Measurements from ENCODE around the gene XRCC4. TPM values are rescaled to one million over a fixed set of nuclear protein-coding genes. Genes with fewer than 3 reads are reported as not detected.

XRCC4 gene
- total and polyA plus RNA-seq, 12 donors = 2.4 to 15.8 (median 6.3) TPM

DNA sequence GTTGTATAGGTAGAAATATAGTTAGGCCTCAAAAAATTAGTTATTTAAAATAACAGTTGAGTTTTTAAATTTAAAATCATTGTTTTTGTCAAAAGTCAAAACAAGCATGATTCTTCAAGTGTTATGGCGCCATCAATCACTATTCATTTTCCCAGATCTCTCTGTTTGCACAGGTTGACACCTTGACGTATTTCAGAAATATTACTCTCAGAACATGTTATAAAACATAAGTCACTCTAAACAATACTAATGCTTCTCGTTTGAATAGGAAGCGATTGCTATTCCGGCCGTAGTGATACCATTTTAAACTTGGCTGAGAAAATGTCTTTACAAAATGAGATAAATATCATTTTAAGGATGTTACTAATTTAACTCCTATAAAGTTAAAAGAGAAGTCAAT is 268.1 kb downstream of the XRCC4 start:
- DNase-seq = no peak
- Histone ChIP-seq H3K4me3 (no peak overlapping the region), H3K27me3 (no peaks in the 10 kb centered on the region), H3K9me3 (replicated peaks in 1 of 3) (peaks cover 0 to 5% (median 0%) of the 10 kb centered on the region in 3 donors), H3K4me1 (replicated peaks in 1 of 2) (peaks cover 0 to 13% of the 10 kb centered on the region in 2 donors), H3K36me3 (replicated peaks in 1 of 2) (no peaks in the 10 kb centered on the region), H3K27ac (no peak overlapping the region)
- TF ChIP-seq, protein P1, sequence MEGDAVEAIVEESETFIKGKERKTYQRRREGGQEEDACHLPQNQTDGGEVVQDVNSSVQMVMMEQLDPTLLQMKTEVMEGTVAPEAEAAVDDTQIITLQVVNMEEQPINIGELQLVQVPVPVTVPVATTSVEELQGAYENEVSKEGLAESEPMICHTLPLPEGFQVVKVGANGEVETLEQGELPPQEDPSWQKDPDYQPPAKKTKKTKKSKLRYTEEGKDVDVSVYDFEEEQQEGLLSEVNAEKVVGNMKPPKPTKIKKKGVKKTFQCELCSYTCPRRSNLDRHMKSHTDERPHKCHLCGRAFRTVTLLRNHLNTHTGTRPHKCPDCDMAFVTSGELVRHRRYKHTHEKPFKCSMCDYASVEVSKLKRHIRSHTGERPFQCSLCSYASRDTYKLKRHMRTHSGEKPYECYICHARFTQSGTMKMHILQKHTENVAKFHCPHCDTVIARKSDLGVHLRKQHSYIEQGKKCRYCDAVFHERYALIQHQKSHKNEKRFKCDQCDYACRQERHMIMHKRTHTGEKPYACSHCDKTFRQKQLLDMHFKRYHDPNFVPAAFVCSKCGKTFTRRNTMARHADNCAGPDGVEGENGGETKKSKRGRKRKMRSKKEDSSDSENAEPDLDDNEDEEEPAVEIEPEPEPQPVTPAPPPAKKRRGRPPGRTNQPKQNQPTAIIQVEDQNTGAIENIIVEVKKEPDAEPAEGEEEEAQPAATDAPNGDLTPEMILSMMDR (IDR thresholded peaks at IDR 0.05) = no peak
- no peak for TF ChIP-seq POLR2A (IDR thresholded peaks at IDR 0.05)
- intact Hi-C loops (cut with DNase I) = no loop called here
- 92 to 98% (median 95%) methylated on average over 6 of the region's 6 CpGs for WGBS, 4 donors

DNA sequence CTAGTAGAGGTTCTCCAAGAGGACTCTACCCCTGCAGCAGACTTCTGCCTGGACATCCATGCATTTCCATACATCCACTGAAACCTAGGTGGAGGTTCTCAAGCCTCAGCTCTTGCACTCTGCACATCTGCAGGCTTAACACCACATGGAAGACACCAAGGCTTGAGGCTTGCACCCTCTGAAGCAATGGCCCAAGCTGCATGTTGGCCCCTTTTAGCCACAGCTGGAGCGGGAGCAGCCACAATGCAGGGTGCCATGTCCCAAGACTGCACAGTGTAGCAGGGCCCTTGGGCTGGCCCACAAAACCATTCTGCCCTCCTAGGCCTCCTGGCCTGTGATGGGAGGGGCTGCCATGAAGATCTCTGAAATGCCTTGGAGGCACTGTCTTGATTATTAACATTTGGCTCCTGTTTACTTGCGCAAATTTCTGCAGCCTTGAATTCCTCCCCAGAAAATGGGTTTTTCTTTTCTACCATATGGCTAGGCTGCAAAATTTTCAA is 271.0 kb downstream of the XRCC4 start:
- peaks cover 0 to 10% (median 0%) of the 10 kb centered on the region in 3 donors for H3K9me3 ChIP-seq (replicated peaks in 1 of 3)
- H3K4me3 ChIP-seq = no peak overlapping the region
- H3K36me3 ChIP-seq (replicated peaks in 1 of 2) = no peaks in the 10 kb centered on the region
- TF ChIP-seq POLR2A (IDR thresholded peaks at IDR 0.05) = no peak
- TF ChIP-seq, protein P1 (IDR thresholded peaks at IDR 0.05) = no peak
- no peak overlapping the region for H3K27ac ChIP-seq
- WGBS, 4 donors = 98 to 100% (median 99%) methylated on average over 1 to 2 of the region's 2 CpGs
- peaks cover 0 to 4% of the 10 kb centered on the region in 2 donors for H3K4me1 ChIP-seq (replicated peaks in 1 of 2)
- H3K27me3 ChIP-seq = no peaks in the 10 kb centered on the region
- intact Hi-C loops (cut with DNase I) = no loop called here
- no peak for DNase-seq

DNA sequence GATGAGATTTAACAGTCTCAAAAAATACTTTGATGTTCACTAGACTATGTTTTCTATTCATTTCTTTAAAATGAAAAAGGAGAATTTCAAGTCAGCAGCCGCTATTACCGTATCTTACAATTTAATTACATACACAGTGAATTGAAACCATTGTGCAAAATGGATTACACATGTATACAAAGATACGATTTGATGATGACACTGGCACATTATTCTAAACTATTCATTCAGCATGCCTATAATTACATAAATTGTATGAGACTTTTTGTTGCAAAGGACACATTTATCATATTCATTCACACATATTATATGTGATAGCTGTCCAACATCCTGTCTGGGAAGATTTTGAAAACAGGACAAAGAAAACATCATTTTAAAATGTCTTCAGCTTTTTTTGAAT is 275.9 kb downstream of the XRCC4 start:
- TF ChIP-seq, protein P1 (IDR thresholded peaks at IDR 0.05) = no peak
- TF ChIP-seq POLR2A (IDR thresholded peaks at IDR 0.05) = no peak
- Histone ChIP-seq H3K4me3 (no peak overlapping the region), H3K4me1 (replicated peaks in 1 of 2) (no peaks in the 10 kb centered on the region), H3K36me3 (replicated peaks in 1 of 2) (no peaks in the 10 kb centered on the region), H3K27ac (no peak overlapping the region), H3K9me3 (replicated peaks in 1 of 3) (peaks cover 0 to 10% (median 0%) of the 10 kb centered on the region in 3 donors), H3K27me3 (no peaks in the 10 kb centered on the region)
- no peak for DNase-seq
- intact Hi-C loops (cut with DNase I) = no loop called here
- WGBS, 4 donors = 82 to 92% (median 91%) methylated on average over 3 of the region's 3 CpGs

DNA sequence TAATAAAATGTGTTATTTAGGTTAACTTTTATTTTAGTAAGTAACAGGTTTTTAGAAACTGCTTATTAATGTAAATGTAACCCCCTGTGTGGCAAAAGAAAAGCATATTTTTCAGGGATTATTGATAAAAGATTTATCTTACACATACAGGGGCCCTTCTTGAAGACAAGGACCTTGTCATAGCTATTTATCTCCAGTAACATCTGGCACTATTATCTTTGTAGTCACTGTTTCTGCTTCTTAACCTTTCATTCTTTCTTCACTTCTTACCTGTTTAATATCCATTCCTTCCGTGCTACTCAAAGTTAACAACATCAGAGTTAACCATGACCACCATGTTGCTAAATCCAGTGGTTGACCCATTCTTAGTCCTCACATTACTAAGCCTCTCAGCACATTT is 276.4 kb downstream of the XRCC4 start:
- H3K9me3 ChIP-seq (replicated peaks in 1 of 3) = peaks cover 0 to 10% (median 0%) of the 10 kb centered on the region in 3 donors
- 81 to 93% (median 87%) methylated on average over 1 of the region's 1 CpG for WGBS, 4 donors
- H3K27ac ChIP-seq = no peak overlapping the region
- DNase-seq = no peak
- TF ChIP-seq, protein P1 (IDR thresholded peaks at IDR 0.05) = no peak
- no peak for TF ChIP-seq POLR2A (IDR thresholded peaks at IDR 0.05)
- intact Hi-C loops (cut with DNase I) = no loop called here
- no peak overlapping the region for H3K4me3 ChIP-seq
- no peaks in the 10 kb centered on the region for H3K36me3 ChIP-seq (replicated peaks in 1 of 2)
- no peaks in the 10 kb centered on the region for H3K27me3 ChIP-seq
- H3K4me1 ChIP-seq (replicated peaks in 1 of 2) = no peaks in the 10 kb centered on the region

All from adrenal gland (tissue), 12 donors.